ENCODE measurements around the gene GPBP1.
"Not testable (repeated sequence)": the region's sequence is repeated elsewhere in the genome, so short reads cannot be mapped to it uniquely, and the experiment has no call there.

GRCh38 chr5:57165171-57165570 lies 8.7 kb upstream of the GPBP1 start:
- TF ChIP-seq, protein P1, sequence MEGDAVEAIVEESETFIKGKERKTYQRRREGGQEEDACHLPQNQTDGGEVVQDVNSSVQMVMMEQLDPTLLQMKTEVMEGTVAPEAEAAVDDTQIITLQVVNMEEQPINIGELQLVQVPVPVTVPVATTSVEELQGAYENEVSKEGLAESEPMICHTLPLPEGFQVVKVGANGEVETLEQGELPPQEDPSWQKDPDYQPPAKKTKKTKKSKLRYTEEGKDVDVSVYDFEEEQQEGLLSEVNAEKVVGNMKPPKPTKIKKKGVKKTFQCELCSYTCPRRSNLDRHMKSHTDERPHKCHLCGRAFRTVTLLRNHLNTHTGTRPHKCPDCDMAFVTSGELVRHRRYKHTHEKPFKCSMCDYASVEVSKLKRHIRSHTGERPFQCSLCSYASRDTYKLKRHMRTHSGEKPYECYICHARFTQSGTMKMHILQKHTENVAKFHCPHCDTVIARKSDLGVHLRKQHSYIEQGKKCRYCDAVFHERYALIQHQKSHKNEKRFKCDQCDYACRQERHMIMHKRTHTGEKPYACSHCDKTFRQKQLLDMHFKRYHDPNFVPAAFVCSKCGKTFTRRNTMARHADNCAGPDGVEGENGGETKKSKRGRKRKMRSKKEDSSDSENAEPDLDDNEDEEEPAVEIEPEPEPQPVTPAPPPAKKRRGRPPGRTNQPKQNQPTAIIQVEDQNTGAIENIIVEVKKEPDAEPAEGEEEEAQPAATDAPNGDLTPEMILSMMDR (IDR thresholded peaks at IDR 0.05; ENCODE audit: poor library complexity): not testable (repeated sequence)
- TF ChIP-seq EZH2 (IDR thresholded peaks at IDR 0.05; ENCODE audit: borderline replicate concordance): not testable (repeated sequence)

Measured in hepatocyte (in vitro differentiated cells).